HepG2 (cell line): ENCODE measurements around the gene GRAMD1A. TPM values are rescaled to one million over a fixed set of nuclear protein-coding genes. Genes with fewer than 3 reads are reported as not detected.

Source experiments
- ATAC-seq: fragments of 200-7000 bp; cut with Tn5 transposase; 3 replicates; pipeline ENCODE4 v1.9.1; 2020; ENCODE audit warnings: mild to moderate bottlenecking, moderate library complexity
- Bru-seq: library from RNA; stranded (reverse); fragments of 400-500 nt; gene quantifications from one replicate; lab custom pipeline; 2021; lab: Mats Ljungman, UMichigan
- BruChase-seq, 2 experiments: library from RNA; stranded (reverse); fragments of 400-500 nt; gene quantifications; one replicate each; lab custom pipeline; 2021; lab: Mats Ljungman, UMichigan
- BruUV-seq: library from RNA; stranded (reverse); fragments of 400-500 nt; replicated peaks from 2 replicates; lab custom pipeline; 2021; lab: Mats Ljungman, UMichigan
- CTCF ChIA-PET: fragments of 300-600 bp; formaldehyde crosslinking; extraction: SDS; loops from one replicate; lab custom pipeline; 2021; ENCODE audit warnings: low total read pairs, inconsistent platforms, low intra/inter-chr PET ratio; lab: Yijun Ruan, JAX
- POLR2A ChIA-PET: fragments of 350-600 bp; sonication (Branson Sonifier 250); formaldehyde crosslinking; loops from one replicate; lab custom pipeline; 2020; ENCODE audit warnings: antibody characterized with exemption, inconsistent platforms; lab: Yijun Ruan, JAX
- DNase-seq: peaks from one replicate; pipeline ENCODE4 v3.0.0-alpha.2; 2015; ENCODE audit warnings: low spot score
- FAIRE-seq: peaks from 3 replicates; lab custom pipeline; 2011; peaks lifted over from hg19 to GRCh38; lab: Jason Lieb, UNC
- H2AFZ ChIP-seq: one replicate; pipeline ENCODE4 v1.6.1; 2011; ENCODE audit warnings: low read length, inconsistent platforms
- H3K27ac ChIP-seq: fragments of 300-600 bp; 3 replicates; pipeline ENCODE4 v1.8.0; 2011; ENCODE audit warnings: mixed run types, mild to moderate bottlenecking, mixed read lengths, low read length, inconsistent platforms; ENCODE audit not compliant: insufficient read depth; ENCODE audit errors: extremely low read length
- H3K27me3 ChIP-seq, 2 experiments: fragments of 200-600 bp in 1 of 2; 2 replicates in 1 of 2; 3 replicates in 1 of 2; pipeline versions ENCODE4 v1.6.0 to v1.8.0; 2011; ENCODE audit warnings: low read length in 2 of 2, mild to moderate bottlenecking in 2 of 2, moderate library complexity in 2 of 2, inconsistent platforms in 1 of 2; ENCODE audit not compliant: insufficient read depth in 2 of 2, control insufficient read depth in 1 of 2
- H3K36me3 ChIP-seq, 2 experiments: fragments of 200-600 bp in 1 of 2; replicated peaks in 1 of 2; 2 replicates in 1 of 2; 3 replicates in 1 of 2; pipeline versions ENCODE4 v1.5.1 to v1.8.0; 2011; ENCODE audit warnings: low read length in 2 of 2, inconsistent platforms in 1 of 2; ENCODE audit not compliant: insufficient read depth in 2 of 2, control insufficient read depth in 1 of 2
- H3K4me1 ChIP-seq: 2 replicates; pipeline ENCODE4 v1.5.1; 2012; ENCODE audit warnings: low read length, inconsistent platforms; ENCODE audit not compliant: insufficient read depth
- H3K4me2 ChIP-seq: 2 replicates; pipeline ENCODE4 v1.6.0; 2011; ENCODE audit warnings: low read depth, low read length, inconsistent platforms
- H3K4me3 ChIP-seq, 3 experiments: fragments of 200-600 bp in 1 of 3; sonication (generic), shearing (Covaris generic) in 1 of 3; replicated peaks in 1 of 3; 2 replicates each; pipeline ENCODE4 v1.5.1; 2011 to 2016; ENCODE audit warnings: low read length in 3 of 3, inconsistent platforms in 2 of 3, low read depth in 2 of 3, mild to moderate bottlenecking in 2 of 3, control low read depth in 1 of 3, mixed read lengths in 1 of 3; ENCODE audit not compliant: insufficient read depth in 1 of 3
- H3K79me2 ChIP-seq: one replicate; pipeline ENCODE4 v1.6.1; 2011; ENCODE audit warnings: low read length, inconsistent platforms; ENCODE audit not compliant: insufficient read depth
- H3K9ac ChIP-seq: 2 replicates; pipeline ENCODE4 v1.6.0; 2011; ENCODE audit warnings: mild to moderate bottlenecking, low read depth, low read length, inconsistent platforms; ENCODE audit not compliant: insufficient read depth
- H3K9me3 ChIP-seq: 2 replicates; pipeline ENCODE4 v1.5.1; 2012; ENCODE audit warnings: mild to moderate bottlenecking, low read length
- H4K20me1 ChIP-seq: 2 replicates; pipeline ENCODE4 v1.6.0; 2011; ENCODE audit warnings: inconsistent platforms, mild to moderate bottlenecking, low read length, moderate library complexity; ENCODE audit not compliant: insufficient read depth
- CEBPG ChIP-seq: IDR thresholded peaks from 2 replicates; pipeline ENCODE4 v1.6.1; 2016
- NCOA2 ChIP-seq: sonication (generic); formaldehyde crosslinking; IDR thresholded peaks from 2 replicates; pipeline ENCODE4 v1.8.0; 2022; ENCODE audit warnings: inconsistent platforms
- TSC22D2 ChIP-seq: sonication (generic); formaldehyde crosslinking; IDR thresholded peaks from 2 replicates; pipeline ENCODE4 v1.5.1; 2020; ENCODE audit warnings: missing genetic modification reagents, mild to moderate bottlenecking, borderline replicate concordance
- ZNF644 ChIP-seq: IDR thresholded peaks from 2 replicates; pipeline ENCODE4 v1.6.1; 2016; ENCODE audit warnings: low read depth
- ZNF766 ChIP-seq: sonication (generic); formaldehyde crosslinking; IDR thresholded peaks from 2 replicates; pipeline ENCODE4 v1.5.0; 2020; ENCODE audit warnings: missing genetic modification reagents, borderline replicate concordance
- WGBS: methylation state at CpG from one replicate; pipeline ENCODE4 v1.1.6; 2017; ENCODE audit warnings: low lambda C conversion rate; 5-methylcytosine and 5-hydroxymethylcytosine counted together
- in situ Hi-C: cut with HindIII; loops from 2 replicates; pipeline ENCODE4 v1.10.0; 2017; ENCODE audit warnings: low pct_unique_long_range_greater_than_20kb; ENCODE audit not compliant: extremely low pct_ligation_motif_present
- intact Hi-C: fragments of 100-400 bp; cut with micrococcal nuclease; formaldehyde crosslinking; loops from one replicate; pipeline ENCODE4 v1.10.0; 2022; ENCODE audit not compliant: unreplicated experiment
- long read RNA-seq, 2 experiments: library from RNA in 1 of 2; library from polyadenylated mRNA in 1 of 2; stranded (forward) in 1 of 2; unstranded in 1 of 2; transcript quantifications; one replicate each; pipeline ENCODE4 v2.0.0, GENCODE V29; 2019 to 2022
- polyA minus RNA-seq, 3 experiments: library from RNA; depleted of rRNA, polyadenylated mRNA; stranded (reverse); fragments of >200 nt; gene quantifications; 2 replicates each; pipeline ENCODE4 v1.2.3, GENCODE V29; 2011; ENCODE audit warnings: low replicate concordance in 1 of 3
- polyA plus RNA-seq, 8 experiments: library from polyadenylated mRNA; depleted of rRNA in 3 of 8; stranded (reverse) in 7 of 8; unstranded in 1 of 8; fragments of >200 nt; fragmentation: Illumina TruSeq in 4 of 8; extraction: Trizol in 4 of 8; gene quantifications; 2 replicates each; pipeline versions ENCODE4 v1.2.1 to v1.2.3, GENCODE V29; 2011 to 2016; ENCODE audit warnings: low read depth in 4 of 8, missing spikeins in 1 of 8, mixed read lengths in 1 of 8; ENCODE audit not compliant: insufficient read depth in 1 of 8
- total RNA-seq, 5 experiments: library from RNA; depleted of rRNA; stranded (reverse); fragments of >200 nt; fragmentation: Illumina TruSeq; extraction: Trizol; gene quantifications; 2 replicates each; pipeline ENCODE4 v1.2.3, GENCODE V29; 2016; ENCODE audit warnings: low read depth in 1 of 5
- TF ChIP-seq, protein P1 (sequence below): sonication (generic); formaldehyde crosslinking; IDR thresholded peaks from 2 replicates; pipeline ENCODE4 v1.8.1; 2023; ENCODE audit warnings: mild to moderate bottlenecking, moderate library complexity, missing genetic modification reagents
- TF ChIP-seq, protein P2 (sequence below): sonication (generic); formaldehyde crosslinking; IDR thresholded peaks from 2 replicates; pipeline ENCODE4 v1.5.0; 2020; ENCODE audit warnings: mild to moderate bottlenecking, missing genetic modification reagents, borderline replicate concordance

The GRAMD1A gene
- total RNA-seq (2016; rRNA removed; fragmentation: Illumina TruSeq; extraction: Trizol) = 8.0 and 14.7 TPM in 2 replicates
- 23.3 and 25.4 TPM in 2 replicates for total RNA-seq (2016; cell fraction: cytosol; rRNA removed; fragmentation: Illumina TruSeq; extraction: Trizol; ENCODE audit: low read depth)
- 7.2 and 15.9 TPM in 2 replicates for total RNA-seq (2016; cell fraction: insoluble cytoplasmic fraction; rRNA removed; fragmentation: Illumina TruSeq; extraction: Trizol)
- total RNA-seq (2016; cell fraction: membrane; rRNA removed; fragmentation: Illumina TruSeq; extraction: Trizol) = 26.9 and 28.0 TPM in 2 replicates
- 17.9 and 19.7 TPM in 2 replicates for total RNA-seq (2016; cell fraction: nucleus; rRNA removed; fragmentation: Illumina TruSeq; extraction: Trizol)
- polyA plus RNA-seq (2011; rRNA removed) = 171 and 181 TPM in 2 replicates
- 68.5 and 120 TPM in 2 replicates for polyA plus RNA-seq (2011; cell fraction: cytosol; rRNA removed)
- polyA plus RNA-seq (2011; cell fraction: nucleus; rRNA removed) = 669 and 1,022 TPM in 2 replicates
- 68.6 and 85.6 TPM in 2 replicates for polyA plus RNA-seq (2012)
- 47.6 and 52.1 TPM in 2 replicates for polyA plus RNA-seq (2016; cell fraction: cytosol; fragmentation: Illumina TruSeq; extraction: Trizol; ENCODE audit: low read depth)
- polyA plus RNA-seq (2016; cell fraction: insoluble cytoplasmic fraction; fragmentation: Illumina TruSeq; extraction: Trizol; ENCODE audit: low read depth) = 11.6 and 19.2 TPM in 2 replicates
- 43.5 and 50.9 TPM in 2 replicates for polyA plus RNA-seq (2016; cell fraction: membrane; fragmentation: Illumina TruSeq; extraction: Trizol; ENCODE audit: low read depth)
- 55.7 and 69.0 TPM in 2 replicates for polyA plus RNA-seq (2016; cell fraction: nucleus; fragmentation: Illumina TruSeq; extraction: Trizol; ENCODE audit: insufficient read depth, low read depth)
- 32.3 and 120 TPM in 2 replicates for polyA minus RNA-seq (2011; rRNA and poly(A)+ RNA removed; ENCODE audit: low replicate concordance)
- polyA minus RNA-seq (2011; cell fraction: cytosol; rRNA and poly(A)+ RNA removed) = 59.4 and 66.8 TPM in 2 replicates
- 94.2 and 105 TPM in 2 replicates for polyA minus RNA-seq (2011; cell fraction: nucleus; rRNA and poly(A)+ RNA removed)
- percentile 69 among the genes with signal in this experiment for Bru-seq, nascent RNA
- percentile 74 among the genes with signal in this experiment for BruChase-seq, experiment 1, labeled RNA remaining after a 6-hour chase
- BruChase-seq, experiment 2, labeled RNA remaining after a 2-hour chase = percentile 68 among the genes with signal in this experiment
- long read RNA-seq, experiment 1, partial matches to known transcripts = 13 of 27 reads
- long read RNA-seq, experiment 1, other reads (novel, unspliced or antisense) = 14 of 27 reads
- long read RNA-seq, experiment 2, transcript GRAMD1A-207 (9 exons, 2,277 nt) = major isoform, 8 of 210 reads
- long read RNA-seq, experiment 2, partial matches to known transcripts = 57 of 210 reads
- long read RNA-seq, experiment 2, other reads (novel, unspliced or antisense) = 143 of 210 reads

- 2% methylated on average over 29 of the region's 45 CpGs for WGBS
- intact Hi-C loops = loop anchor here (5.0 kb wide), 1 partner anchor 43 kb away; the partner anchor contains the start of gene HPN
- H2AFZ ChIP-seq = no peak within 1 kb of the TSS
- TF ChIP-seq TSC22D2 (CRISPR knock-in tag) (peak; percentile 72; the same call in 1 of the 2 replicates), ZNF766 (CRISPR knock-in tag) (0 out of 2 replicates have a peak, but pooled peaks have one; percentile 33), CEBPG (CRISPR knock-in tag) (peak; percentile 32; the same call in 1 of the 2 replicates), ZNF644 (CRISPR knock-in tag) (no peak), NCOA2 (CRISPR knock-in tag) (no peak)
- TF ChIP-seq, protein P1, sequence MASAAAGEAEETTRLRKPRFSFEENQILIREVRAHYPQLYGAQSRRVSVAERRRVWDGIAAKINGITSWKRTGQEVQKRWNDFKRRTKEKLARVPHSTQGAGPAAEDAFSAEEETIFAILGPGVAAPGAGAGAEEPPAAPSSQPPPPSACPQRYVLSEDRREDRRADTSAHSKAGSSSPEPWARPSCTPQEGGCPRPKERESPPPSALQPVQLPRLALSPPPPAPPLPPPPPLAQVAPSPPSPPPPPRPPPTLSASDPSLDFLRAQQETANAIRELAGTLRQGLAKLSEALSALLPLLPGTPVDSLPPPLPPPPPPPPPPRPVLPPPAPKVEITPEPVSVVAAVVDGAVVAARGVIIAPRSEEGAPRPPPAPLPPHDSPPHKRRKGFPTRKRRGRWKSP (CRISPR knock-in tag) = 0 out of 2 replicates have a peak, but pooled peaks have one; percentile 40
- TF ChIP-seq, protein P2, sequence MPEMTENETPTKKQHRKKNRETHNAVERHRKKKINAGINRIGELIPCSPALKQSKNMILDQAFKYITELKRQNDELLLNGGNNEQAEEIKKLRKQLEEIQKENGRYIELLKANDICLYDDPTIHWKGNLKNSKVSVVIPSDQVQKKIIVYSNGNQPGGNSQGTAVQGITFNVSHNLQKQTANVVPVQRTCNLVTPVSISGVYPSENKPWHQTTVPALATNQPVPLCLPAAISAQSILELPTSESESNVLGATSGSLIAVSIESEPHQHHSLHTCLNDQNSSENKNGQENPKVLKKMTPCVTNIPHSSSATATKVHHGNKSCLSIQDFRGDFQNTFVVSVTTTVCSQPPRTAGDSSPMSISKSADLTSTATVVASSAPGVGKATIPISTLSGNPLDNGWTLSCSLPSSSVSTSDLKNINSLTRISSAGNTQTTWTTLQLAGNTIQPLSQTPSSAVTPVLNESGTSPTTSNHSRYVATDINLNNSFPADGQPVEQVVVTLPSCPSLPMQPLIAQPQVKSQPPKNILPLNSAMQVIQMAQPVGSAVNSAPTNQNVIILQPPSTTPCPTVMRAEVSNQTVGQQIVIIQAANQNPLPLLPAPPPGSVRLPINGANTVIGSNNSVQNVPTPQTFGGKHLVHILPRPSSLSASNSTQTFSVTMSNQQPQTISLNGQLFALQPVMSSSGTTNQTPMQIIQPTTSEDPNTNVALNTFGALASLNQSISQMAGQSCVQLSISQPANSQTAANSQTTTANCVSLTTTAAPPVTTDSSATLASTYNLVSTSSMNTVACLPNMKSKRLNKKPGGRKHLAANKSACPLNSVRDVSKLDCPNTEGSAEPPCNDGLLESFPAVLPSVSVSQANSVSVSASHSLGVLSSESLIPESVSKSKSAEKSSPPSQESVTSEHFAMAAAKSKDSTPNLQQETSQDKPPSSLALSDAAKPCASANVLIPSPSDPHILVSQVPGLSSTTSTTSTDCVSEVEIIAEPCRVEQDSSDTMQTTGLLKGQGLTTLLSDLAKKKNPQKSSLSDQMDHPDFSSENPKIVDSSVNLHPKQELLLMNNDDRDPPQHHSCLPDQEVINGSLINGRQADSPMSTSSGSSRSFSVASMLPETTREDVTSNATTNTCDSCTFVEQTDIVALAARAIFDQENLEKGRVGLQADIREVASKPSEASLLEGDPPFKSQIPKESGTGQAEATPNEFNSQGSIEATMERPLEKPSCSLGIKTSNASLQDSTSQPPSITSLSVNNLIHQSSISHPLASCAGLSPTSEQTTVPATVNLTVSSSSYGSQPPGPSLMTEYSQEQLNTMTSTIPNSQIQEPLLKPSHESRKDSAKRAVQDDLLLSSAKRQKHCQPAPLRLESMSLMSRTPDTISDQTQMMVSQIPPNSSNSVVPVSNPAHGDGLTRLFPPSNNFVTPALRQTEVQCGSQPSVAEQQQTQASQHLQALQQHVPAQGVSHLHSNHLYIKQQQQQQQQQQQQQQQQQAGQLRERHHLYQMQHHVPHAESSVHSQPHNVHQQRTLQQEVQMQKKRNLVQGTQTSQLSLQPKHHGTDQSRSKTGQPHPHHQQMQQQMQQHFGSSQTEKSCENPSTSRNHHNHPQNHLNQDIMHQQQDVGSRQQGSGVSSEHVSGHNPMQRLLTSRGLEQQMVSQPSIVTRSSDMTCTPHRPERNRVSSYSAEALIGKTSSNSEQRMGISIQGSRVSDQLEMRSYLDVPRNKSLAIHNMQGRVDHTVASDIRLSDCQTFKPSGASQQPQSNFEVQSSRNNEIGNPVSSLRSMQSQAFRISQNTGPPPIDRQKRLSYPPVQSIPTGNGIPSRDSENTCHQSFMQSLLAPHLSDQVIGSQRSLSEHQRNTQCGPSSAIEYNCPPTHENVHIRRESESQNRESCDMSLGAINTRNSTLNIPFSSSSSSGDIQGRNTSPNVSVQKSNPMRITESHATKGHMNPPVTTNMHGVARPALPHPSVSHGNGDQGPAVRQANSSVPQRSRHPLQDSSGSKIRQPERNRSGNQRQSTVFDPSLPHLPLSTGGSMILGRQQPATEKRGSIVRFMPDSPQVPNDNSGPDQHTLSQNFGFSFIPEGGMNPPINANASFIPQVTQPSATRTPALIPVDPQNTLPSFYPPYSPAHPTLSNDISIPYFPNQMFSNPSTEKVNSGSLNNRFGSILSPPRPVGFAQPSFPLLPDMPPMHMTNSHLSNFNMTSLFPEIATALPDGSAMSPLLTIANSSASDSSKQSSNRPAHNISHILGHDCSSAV = no peak
Observed at GRCh38 chr19:34999498-35000337, at the start of gene GRAMD1A. TSS of gene GRAMD1A (plus strand) at chr19:35000323. CDS start at chr19:35000479, 156 bp downstream.

More at GRCh38 chr19:34999498-35000337, at the start of gene GRAMD1A:
- DNase-seq = peak; percentile 81
- Histone ChIP-seq H3K27me3 (no peaks in the 10 kb centered on the region; a peak in 1 of 5 replicates), H3K27ac (peak within 1 kb of the TSS; percentile 83), H3K79me2 (peaks cover 42% of the 10 kb centered on the region), H3K9ac (peak within 1 kb of the TSS; percentile 88), H3K9me3 (no peaks in the 10 kb centered on the region), H3K4me1 (peaks cover 81% of the 10 kb centered on the region), H4K20me1 (peaks cover 29% of the 10 kb centered on the region), H3K36me3 (peaks cover 0 to 4% of the 10 kb centered on the region in 2 experiments; a peak in 4 of 5 replicates), H3K4me3 (peak within 1 kb of the TSS; percentile 81 to 86 (median 81)), H3K4me2 (peak within 1 kb of the TSS; percentile 91)
- BruUV-seq = TSS peak; percentile 97
- ChIA-PET CTCF (no interaction called here), POLR2A (interaction anchor here (2.6 kb wide), 1 partner anchor 43 kb away, joined by 9 read pairs; no protein-coding TSS in a partner anchor)
- FAIRE-seq = no peak
- ATAC-seq = peak; percentile 10; the same call in 2 of the 3 replicates
- in situ Hi-C loops = no loop called here
